ENCODE results near the gene MRPL34. TPM values are rescaled to one million over a fixed set of nuclear protein-coding genes. Genes with fewer than 3 reads are reported as not detected.

Gene MRPL34
- polyA plus RNA-seq, 1 donor: 47.2 TPM

GRCh38 chr19:17296976-17297375 is 8.7 kb upstream of the MRPL34 start:
- no peaks in the 10 kb centered on the region for H3K27me3 ChIP-seq (ENCODE audit: control insufficient read depth, insufficient read depth, low read length)
- H3K36me3 ChIP-seq (ENCODE audit: control insufficient read depth, insufficient read depth, low read length): peaks cover 11% of the 10 kb centered on the region
- H3K4me3 ChIP-seq (ENCODE audit: low read length): no peak overlapping the region
- peaks cover 6% of the 10 kb centered on the region for H3K9me3 ChIP-seq (ENCODE audit: control insufficient read depth, low read depth, low read length)
- DNase-seq: no peak
- H3K27ac ChIP-seq (ENCODE audit: low read length): no peak overlapping the region
- no CpG with 5 or more reads among the region's 6 CpGs for WGBS (ENCODE audit: insufficient coverage, low lambda C conversion rate)
- peaks cover 2% of the 10 kb centered on the region for H3K4me1 ChIP-seq (ENCODE audit: control insufficient read depth, insufficient read depth, low read length)

DNA sequence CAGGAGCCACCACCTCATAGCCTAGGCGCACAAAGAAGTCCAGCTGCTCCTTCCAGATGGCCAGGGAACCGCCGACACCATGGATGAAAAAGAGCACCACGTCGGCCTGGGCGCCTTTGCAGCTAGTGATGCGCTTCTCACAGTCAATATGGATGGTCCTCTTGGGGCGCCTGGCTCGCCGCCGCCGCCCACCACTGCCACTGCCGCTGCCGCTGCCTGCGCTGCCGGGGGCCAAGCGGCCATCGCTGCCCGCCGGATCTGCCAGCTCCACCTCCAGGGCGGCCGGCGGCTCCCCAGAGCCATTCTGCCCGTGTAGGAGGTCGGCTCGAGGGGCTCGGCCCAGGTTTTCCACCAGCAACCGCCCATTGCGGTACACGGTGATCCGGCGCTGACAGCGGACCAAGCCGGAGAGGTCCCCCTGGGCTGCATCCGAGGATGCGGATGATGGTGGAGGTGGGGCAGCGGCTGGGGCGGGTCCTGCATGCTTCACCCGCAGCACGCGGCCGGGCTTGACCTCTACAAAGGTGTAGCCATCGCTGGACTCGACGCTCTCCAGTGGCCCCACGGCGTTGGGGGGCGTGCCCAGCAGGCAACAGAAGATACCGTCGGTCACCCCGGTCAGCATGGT is 4.6 kb upstream of the MRPL34 start:
- peaks cover 9% of the 10 kb centered on the region for H3K36me3 ChIP-seq (ENCODE audit: control insufficient read depth, insufficient read depth, low read length)
- DNase-seq: no peak
- no peak overlapping the region for H3K27ac ChIP-seq (ENCODE audit: low read length)
- H3K4me1 ChIP-seq (ENCODE audit: control insufficient read depth, insufficient read depth, low read length): peaks cover 15% of the 10 kb centered on the region
- H3K27me3 ChIP-seq (ENCODE audit: control insufficient read depth, insufficient read depth, low read length): no peaks in the 10 kb centered on the region
- H3K9me3 ChIP-seq (ENCODE audit: control insufficient read depth, low read depth, low read length): no peaks in the 10 kb centered on the region
- WGBS (ENCODE audit: insufficient coverage, low lambda C conversion rate): no CpG with 5 or more reads among the region's 51 CpGs
- no peak overlapping the region for H3K4me3 ChIP-seq (ENCODE audit: low read length)

DNA sequence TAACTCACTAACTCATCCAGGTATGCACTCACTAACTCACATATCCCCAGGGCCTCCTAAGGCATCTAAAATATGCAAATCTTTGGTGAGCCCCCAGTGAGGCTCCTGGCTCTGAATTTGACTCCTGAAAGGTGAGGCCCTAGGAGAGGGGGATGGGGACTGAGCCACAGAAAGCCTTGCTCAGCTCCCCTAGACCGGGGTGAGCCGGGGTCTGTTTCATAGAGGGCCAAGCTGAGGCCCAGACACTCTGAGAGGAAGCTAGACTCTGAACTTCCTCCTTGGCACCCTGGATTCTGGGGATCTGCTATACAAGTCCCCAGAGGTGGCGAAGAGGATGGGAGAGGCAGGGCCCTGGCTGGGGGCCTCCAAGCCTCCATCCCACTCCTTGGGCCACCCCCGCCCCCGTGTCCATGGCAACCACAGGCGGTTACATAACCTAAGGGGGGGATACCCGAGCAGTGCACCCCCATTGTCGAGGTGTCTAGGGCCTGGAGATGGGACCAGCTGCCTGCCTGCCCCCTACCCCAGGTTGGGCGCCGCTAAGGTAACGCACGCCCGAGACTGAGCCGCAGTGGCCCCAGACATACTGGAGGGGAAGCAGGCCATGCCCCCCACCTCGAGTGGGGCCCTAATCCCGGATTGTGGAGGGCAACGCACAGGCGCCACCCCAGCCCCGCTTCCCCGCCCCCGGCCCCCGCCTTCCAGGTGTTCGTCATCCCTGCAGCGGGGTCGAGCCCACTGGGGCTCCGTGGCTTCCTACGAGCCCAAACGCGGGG is 3.1 kb upstream of the MRPL34 start:
- Histone ChIP-seq H3K27ac (ENCODE audit: low read length) (no peak overlapping the region), H3K4me3 (ENCODE audit: low read length) (peak overlapping the region; percentile 72), H3K9me3 (ENCODE audit: control insufficient read depth, low read depth, low read length) (no peaks in the 10 kb centered on the region), H3K36me3 (ENCODE audit: control insufficient read depth, insufficient read depth, low read length) (peaks cover 7% of the 10 kb centered on the region), H3K27me3 (ENCODE audit: control insufficient read depth, insufficient read depth, low read length) (no peaks in the 10 kb centered on the region), H3K4me1 (ENCODE audit: control insufficient read depth, insufficient read depth, low read length) (peaks cover 22% of the 10 kb centered on the region)
- no CpG with 5 or more reads among the region's 29 CpGs for WGBS (ENCODE audit: insufficient coverage, low lambda C conversion rate)
- DNase-seq: no peak

DNA sequence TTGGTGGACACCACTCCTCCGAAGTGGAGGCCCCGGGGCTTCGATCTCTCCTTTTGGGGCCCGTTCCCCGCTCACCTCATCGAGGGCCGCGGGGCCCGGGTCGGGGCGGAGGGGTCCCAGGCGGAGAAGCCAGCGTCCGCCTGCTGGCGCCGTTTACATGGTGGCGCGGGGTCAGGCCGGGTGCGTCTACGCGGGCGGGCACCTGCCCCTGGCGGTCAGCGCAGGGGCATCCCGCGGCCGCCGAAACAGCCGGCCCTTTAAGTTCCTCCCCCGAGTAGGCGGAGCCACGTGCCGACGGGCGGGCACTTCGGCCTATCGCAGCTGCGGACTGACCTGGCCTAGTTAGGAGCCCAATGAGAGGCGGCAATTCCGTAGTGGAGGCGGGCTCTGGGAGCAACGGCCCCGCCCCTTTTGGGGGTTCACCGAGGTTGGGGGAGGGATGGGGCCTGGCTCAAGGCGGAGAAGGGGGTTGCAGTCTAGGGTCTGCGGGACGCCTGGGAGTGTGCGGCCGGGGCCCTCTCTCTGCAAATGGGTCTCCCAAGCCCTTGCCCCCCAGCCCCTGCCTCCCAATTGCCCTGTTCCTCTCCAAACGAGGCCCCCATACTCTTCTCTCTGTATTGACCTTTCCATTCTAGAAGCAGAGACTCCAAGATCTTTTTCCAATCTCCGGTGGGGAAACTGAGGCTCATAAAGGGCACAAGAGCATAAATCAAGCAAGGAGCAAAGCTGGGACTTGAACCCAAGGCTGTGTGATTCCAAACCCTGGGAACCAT is 2.3 kb upstream of the MRPL34 start, which contains the start of gene ABHD8:
TSS of gene ABHD8 (minus strand) at position 259 of the 773 bp plus-strand sequence. CDS start 1,809 bp downstream, outside the sequence.
- peaks cover 22% of the 10 kb centered on the region for H3K4me1 ChIP-seq (ENCODE audit: control insufficient read depth, insufficient read depth, low read length)
- no peaks in the 10 kb centered on the region for H3K27me3 ChIP-seq (ENCODE audit: control insufficient read depth, insufficient read depth, low read length)
- WGBS (ENCODE audit: insufficient coverage, low lambda C conversion rate): no CpG with 5 or more reads among the region's 52 CpGs

DNA sequence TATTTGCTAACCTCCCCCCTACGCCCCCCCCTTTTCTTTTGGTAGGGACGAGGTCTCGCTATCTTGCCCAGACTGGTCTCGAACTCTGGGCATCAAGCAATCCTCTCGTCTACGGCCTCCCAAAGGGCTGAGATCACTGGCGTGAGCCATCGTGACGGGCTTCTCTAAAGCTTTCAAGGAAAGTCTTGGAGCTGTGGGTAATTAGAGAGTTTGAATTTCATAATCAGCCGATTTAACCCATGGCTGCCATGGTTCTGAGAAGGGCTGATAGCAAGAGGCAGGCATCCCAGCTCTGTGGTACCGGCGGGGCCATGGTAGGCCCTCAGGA is 1.8 kb upstream of the MRPL34 start:
- Histone ChIP-seq H3K4me1 (ENCODE audit: control insufficient read depth, insufficient read depth, low read length) (peaks cover 22% of the 10 kb centered on the region), H3K27ac (ENCODE audit: low read length) (no peak overlapping the region), H3K9me3 (ENCODE audit: control insufficient read depth, low read depth, low read length) (no peaks in the 10 kb centered on the region), H3K36me3 (ENCODE audit: control insufficient read depth, insufficient read depth, low read length) (peaks cover 3% of the 10 kb centered on the region), H3K27me3 (ENCODE audit: control insufficient read depth, insufficient read depth, low read length) (no peaks in the 10 kb centered on the region), H3K4me3 (ENCODE audit: low read length) (no peak overlapping the region)
- no peak for DNase-seq
- no CpG with 5 or more reads among the region's 12 CpGs for WGBS (ENCODE audit: insufficient coverage, low lambda C conversion rate)

More for the DNA sequence above, 2.3 kb upstream of the MRPL34 start, which contains the start of gene ABHD8:
- Histone ChIP-seq H3K27ac (ENCODE audit: low read length) (no peak within 1 kb of the TSS), H3K9me3 (ENCODE audit: control insufficient read depth, low read depth, low read length) (no peaks in the 10 kb centered on the region), H3K36me3 (ENCODE audit: control insufficient read depth, insufficient read depth, low read length) (peaks cover 5% of the 10 kb centered on the region), H3K4me3 (ENCODE audit: low read length) (peak within 1 kb of the TSS; percentile 72)
- DNase-seq: peak; percentile 94

DNA sequence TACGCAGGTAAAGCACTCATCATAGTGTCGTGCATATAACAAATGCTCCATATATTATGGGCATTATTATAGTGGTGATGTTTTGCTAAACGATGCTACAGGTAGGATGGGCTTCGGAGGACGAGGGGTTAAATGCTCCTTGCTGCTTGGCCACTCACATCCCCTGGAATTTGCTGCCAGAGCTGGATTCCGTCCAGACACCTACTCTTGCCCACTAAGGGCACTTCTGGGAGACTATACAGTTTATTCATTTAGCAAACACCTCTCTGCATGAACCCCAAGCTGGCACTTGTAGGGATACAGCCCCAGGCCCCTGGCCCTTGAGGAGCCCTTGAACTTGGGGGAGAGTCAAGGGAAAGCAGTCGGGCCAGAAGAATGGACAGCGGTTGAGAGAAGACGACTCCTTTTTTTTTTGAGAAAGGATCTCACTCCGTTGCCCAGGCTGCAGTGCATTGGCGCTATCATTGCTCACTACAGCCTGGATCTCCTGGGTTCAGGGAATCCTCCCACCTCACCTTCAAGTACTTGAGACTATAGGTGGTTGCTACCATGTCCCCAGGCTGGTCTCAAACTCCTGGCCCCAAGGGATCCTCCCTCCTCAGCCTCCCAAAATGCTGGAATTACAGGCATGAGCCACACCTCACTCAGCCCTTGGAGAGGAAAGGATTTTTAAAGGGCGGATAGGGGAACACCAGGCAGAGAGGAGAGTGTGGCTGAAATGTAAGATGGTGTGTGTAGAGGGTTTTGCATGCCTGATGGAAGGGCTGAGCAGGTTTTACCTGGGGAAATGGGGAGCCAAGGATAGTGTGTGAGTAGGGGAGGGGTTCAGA is 1.1 kb upstream of the MRPL34 start:
- DNase-seq: no peak
- Histone ChIP-seq H3K27me3 (ENCODE audit: control insufficient read depth, insufficient read depth, low read length) (no peaks in the 10 kb centered on the region), H3K4me1 (ENCODE audit: control insufficient read depth, insufficient read depth, low read length) (peaks cover 22% of the 10 kb centered on the region), H3K36me3 (ENCODE audit: control insufficient read depth, insufficient read depth, low read length) (peaks cover 3% of the 10 kb centered on the region), H3K27ac (ENCODE audit: low read length) (peak overlapping the region; percentile 96), H3K9me3 (ENCODE audit: control insufficient read depth, low read depth, low read length) (no peaks in the 10 kb centered on the region), H3K4me3 (ENCODE audit: low read length) (no peak overlapping the region)
- no CpG with 5 or more reads among the region's 12 CpGs for WGBS (ENCODE audit: insufficient coverage, low lambda C conversion rate)

GRCh38 chr19:17305216-17305516 is 506 bp upstream of the MRPL34 start:
- Histone ChIP-seq H3K27me3 (ENCODE audit: control insufficient read depth, insufficient read depth, low read length) (no peaks in the 10 kb centered on the region), H3K9me3 (ENCODE audit: control insufficient read depth, low read depth, low read length) (no peaks in the 10 kb centered on the region), H3K4me1 (ENCODE audit: control insufficient read depth, insufficient read depth, low read length) (peaks cover 24% of the 10 kb centered on the region), H3K4me3 (ENCODE audit: low read length) (peak overlapping the region; percentile 82), H3K36me3 (ENCODE audit: control insufficient read depth, insufficient read depth, low read length) (peaks cover 3% of the 10 kb centered on the region), H3K27ac (ENCODE audit: low read length) (peak overlapping the region; percentile 96)
- WGBS (ENCODE audit: insufficient coverage, low lambda C conversion rate): no CpG with 5 or more reads among the region's 7 CpGs
- DNase-seq: no peak

- DNase-seq: no peak
- H3K36me3 ChIP-seq (ENCODE audit: control insufficient read depth, insufficient read depth, low read length): peaks cover 2% of the 10 kb centered on the region
- WGBS (ENCODE audit: insufficient coverage, low lambda C conversion rate): no CpG with 5 or more reads among the region's 28 CpGs
- peak overlapping the region; percentile 96 for H3K27ac ChIP-seq (ENCODE audit: low read length)
- no peaks in the 10 kb centered on the region for H3K27me3 ChIP-seq (ENCODE audit: control insufficient read depth, insufficient read depth, low read length)
- H3K4me1 ChIP-seq (ENCODE audit: control insufficient read depth, insufficient read depth, low read length): peaks cover 30% of the 10 kb centered on the region
- peak overlapping the region; percentile 82 for H3K4me3 ChIP-seq (ENCODE audit: low read length)
- H3K9me3 ChIP-seq (ENCODE audit: control insufficient read depth, low read depth, low read length): no peaks in the 10 kb centered on the region
Measured at GRCh38 chr19:17306285-17306714, 628 bp downstream of the MRPL34 start.

DNA sequence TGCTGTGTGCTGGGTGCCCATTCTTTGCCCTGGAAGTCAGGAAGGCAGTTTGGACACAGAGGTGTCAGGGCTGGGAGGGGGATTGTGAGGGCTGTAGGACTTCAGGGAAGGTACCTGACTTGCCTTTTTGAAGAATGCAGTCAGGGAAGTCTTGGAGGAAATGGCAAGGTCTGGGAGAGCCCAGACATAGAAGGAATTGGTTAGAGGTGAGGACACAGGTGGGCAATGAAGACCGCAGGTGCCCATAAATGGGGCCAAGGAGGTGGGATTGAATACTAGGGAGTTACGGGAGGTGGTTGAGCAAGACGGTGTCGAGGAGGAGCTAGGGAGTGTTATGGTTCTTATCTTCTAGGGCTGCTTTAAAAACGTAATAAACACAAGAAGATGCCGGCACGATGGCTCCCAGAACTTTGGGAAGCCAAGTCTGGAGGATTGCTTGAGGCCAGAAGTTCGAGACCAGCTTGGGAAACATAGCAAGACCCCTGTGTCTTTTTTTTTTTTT is 2.3 kb downstream of the MRPL34 start:
- WGBS (ENCODE audit: insufficient coverage, low lambda C conversion rate): 50% methylated on average over 4 of the region's 8 CpGs
- no peak overlapping the region for H3K4me3 ChIP-seq (ENCODE audit: low read length)
- H3K4me1 ChIP-seq (ENCODE audit: control insufficient read depth, insufficient read depth, low read length): peaks cover 28% of the 10 kb centered on the region

More for the DNA sequence above, 2.3 kb downstream of the MRPL34 start:
- Histone ChIP-seq H3K9me3 (ENCODE audit: control insufficient read depth, low read depth, low read length) (no peaks in the 10 kb centered on the region), H3K36me3 (ENCODE audit: control insufficient read depth, insufficient read depth, low read length) (peaks cover 8% of the 10 kb centered on the region), H3K27me3 (ENCODE audit: control insufficient read depth, insufficient read depth, low read length) (no peaks in the 10 kb centered on the region), H3K27ac (ENCODE audit: low read length) (no peak overlapping the region)
- no peak for DNase-seq

Data from large intestine (tissue), 3 donors.